Upper lobe of left lung (tissue), 6 donors: Measurements from ENCODE around the gene SLCO4A1. TPM values are rescaled to one million over a fixed set of nuclear protein-coding genes. Genes with fewer than 3 reads are reported as not detected.
A peak's percentile ranks its signal among the peaks of the same experiment; 100 is the strongest.

Source experiments
- ATAC-seq, 2 donors: fragments of 200-7000 bp; cut with Tn5 transposase; one replicate each; pipeline ENCODE4 v1.9.1; 2022; ENCODE audit warnings: mild to moderate bottlenecking in 2 of 2, moderate library complexity in 2 of 2; ENCODE audit not compliant: low FRiP score in 2 of 2
- DNase-seq, 2 donors: peaks; one replicate each; pipeline ENCODE4 v3.0.0-alpha.2; 2019 to 2020
- H3K27ac ChIP-seq, 4 donors: fragments of 200-600 bp; sonication (generic); one replicate each; pipeline ENCODE4 v1.5.1; 2016 to 2019
- H3K27me3 ChIP-seq, 4 donors: fragments of 200-600 bp; sonication (generic); one replicate each; pipeline ENCODE4 v1.5.1; 2017 to 2019
- H3K36me3 ChIP-seq, 4 donors: fragments of 200-600 bp; sonication (generic); one replicate each; pipeline ENCODE4 v1.5.1; 2016 to 2019
- H3K4me1 ChIP-seq, 4 donors: fragments of 200-600 bp; sonication (generic); one replicate each; pipeline ENCODE4 v1.5.1; 2018 to 2019
- H3K4me3 ChIP-seq, 4 donors: fragments of 200-600 bp; sonication (generic); one replicate each; pipeline ENCODE4 v1.5.1; 2017 to 2019; ENCODE audit warnings: mild to moderate bottlenecking in 2 of 4, moderate library complexity in 1 of 4
- H3K9me3 ChIP-seq, 4 donors: fragments of 200-600 bp; sonication (generic); one replicate each; pipeline ENCODE4 v1.5.1; 2018 to 2019
- EP300 ChIP-seq, 4 donors: sonication (generic); formaldehyde crosslinking; IDR thresholded peaks; one replicate each; pipeline ENCODE4 v1.5.1; 2017; ENCODE audit warnings: antibody characterized with exemption in 4 of 4, control low read depth in 2 of 4
- POLR2A ChIP-seq, 4 donors: fragments of 450-650 bp; IDR thresholded peaks; one replicate each; pipeline ENCODE4 v1.5.1; 2016 to 2017; ENCODE audit warnings: antibody characterized with exemption in 4 of 4, mild to moderate bottlenecking in 2 of 4
- POLR2AphosphoS5 ChIP-seq, 2 donors: sonication (generic); formaldehyde crosslinking; IDR thresholded peaks; one replicate each; pipeline ENCODE4 v1.5.1; 2017; ENCODE audit warnings: antibody characterized with exemption in 2 of 2
- WGBS, 2 donors: methylation state at CpG; one replicate each; pipeline ENCODE4 v1.1.5; 2017 to 2018; 5-methylcytosine and 5-hydroxymethylcytosine counted together
- total RNA-seq, 6 donors: library from RNA; depleted of rRNA in 4 of 6; stranded (reverse); fragments of >200 nt in 4 of 6; gene quantifications; one replicate each; pipeline versions ENCODE4 v1.1.0 to v1.2.1, GENCODE V29; 2016 to 2021
- TF ChIP-seq, protein P1 (sequence below), 6 experiments: fragments of 450-650 bp in 4 of 6; fragments of 200-600 bp in 2 of 6; sonication (generic) in 2 of 6; IDR thresholded peaks; one replicate each; pipeline ENCODE4 v1.5.1; 2016 to 2019; ENCODE audit warnings: antibody characterized with exemption in 6 of 6
- donor health status: DM: no; HTN: no; CAD: no; lungs with moderate emphysema.
- donor health status: DM: no; HTN: yes; CAD: no; lungs with severe emphysema.

Gene SLCO4A1
- total RNA-seq, 6 donors from 2014 or later = 39.9 to 86.7 (median 49.1) TPM

- no peaks in the 10 kb centered on the region for H3K9me3 ChIP-seq
- peaks cover 25 to 45% (median 41%) of the 10 kb centered on the region in 4 donors for H3K4me1 ChIP-seq
- H3K27me3 ChIP-seq = peaks cover 0 to 3% (median 0%) of the 10 kb centered on the region in 4 donors
- H3K4me3 ChIP-seq = no peak overlapping the region
- no peak for TF ChIP-seq POLR2AphosphoS5 (IDR thresholded peaks at IDR 0.05)
- TF ChIP-seq, protein P1, sequence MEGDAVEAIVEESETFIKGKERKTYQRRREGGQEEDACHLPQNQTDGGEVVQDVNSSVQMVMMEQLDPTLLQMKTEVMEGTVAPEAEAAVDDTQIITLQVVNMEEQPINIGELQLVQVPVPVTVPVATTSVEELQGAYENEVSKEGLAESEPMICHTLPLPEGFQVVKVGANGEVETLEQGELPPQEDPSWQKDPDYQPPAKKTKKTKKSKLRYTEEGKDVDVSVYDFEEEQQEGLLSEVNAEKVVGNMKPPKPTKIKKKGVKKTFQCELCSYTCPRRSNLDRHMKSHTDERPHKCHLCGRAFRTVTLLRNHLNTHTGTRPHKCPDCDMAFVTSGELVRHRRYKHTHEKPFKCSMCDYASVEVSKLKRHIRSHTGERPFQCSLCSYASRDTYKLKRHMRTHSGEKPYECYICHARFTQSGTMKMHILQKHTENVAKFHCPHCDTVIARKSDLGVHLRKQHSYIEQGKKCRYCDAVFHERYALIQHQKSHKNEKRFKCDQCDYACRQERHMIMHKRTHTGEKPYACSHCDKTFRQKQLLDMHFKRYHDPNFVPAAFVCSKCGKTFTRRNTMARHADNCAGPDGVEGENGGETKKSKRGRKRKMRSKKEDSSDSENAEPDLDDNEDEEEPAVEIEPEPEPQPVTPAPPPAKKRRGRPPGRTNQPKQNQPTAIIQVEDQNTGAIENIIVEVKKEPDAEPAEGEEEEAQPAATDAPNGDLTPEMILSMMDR (IDR thresholded peaks at IDR 0.05) = no peak
- TF ChIP-seq EP300 (IDR thresholded peaks at IDR 0.05) = no peak
- no peak for TF ChIP-seq POLR2A (IDR thresholded peaks at IDR 0.05)
- ATAC-seq (no peak), DNase-seq (no peak)
- 90 to 94% methylated on average over 15 to 33 of the region's 34 CpGs for WGBS, 2 donors
- no peak overlapping the region for H3K27ac ChIP-seq
- H3K36me3 ChIP-seq = no peaks in the 10 kb centered on the region
These were observed 42.8 kb upstream of the SLCO4A1 start for GRCh38 chr20:62599216-62600110.

DNA sequence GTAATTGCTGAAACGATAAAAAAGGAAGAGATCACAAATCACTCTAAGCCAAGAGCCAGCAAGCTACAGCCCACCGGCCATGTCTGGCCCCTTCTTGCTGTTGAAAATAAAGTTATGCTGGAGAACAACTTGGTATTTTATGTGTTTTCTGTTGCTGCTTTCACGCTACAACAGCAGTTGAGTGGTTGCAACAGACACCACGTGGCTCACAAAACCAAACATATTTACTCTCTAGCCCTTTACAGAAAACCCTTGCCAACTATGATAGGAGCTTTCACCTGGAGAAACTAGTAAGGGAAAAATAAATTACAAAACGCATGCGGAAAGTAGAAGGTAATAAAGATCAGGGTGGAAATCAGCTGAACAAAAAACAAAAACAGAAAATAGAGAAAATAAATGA is 41.1 kb upstream of the SLCO4A1 start:
- Histone ChIP-seq H3K4me3 (no peak overlapping the region), H3K36me3 (no peaks in the 10 kb centered on the region), H3K27me3 (peaks cover 0 to 3% (median 0%) of the 10 kb centered on the region in 4 donors), H3K4me1 (peaks cover 30 to 54% (median 46%) of the 10 kb centered on the region in 4 donors), H3K9me3 (no peaks in the 10 kb centered on the region), H3K27ac (peak overlapping the region in 1 of 4 donors; percentile 89)
- DNase-seq (no peak), ATAC-seq (no peak)
- 66 to 67% methylated on average over 6 of the region's 6 CpGs for WGBS, 2 donors
- TF ChIP-seq EP300 (IDR thresholded peaks at IDR 0.05) = no peak
- TF ChIP-seq, protein P1 (IDR thresholded peaks at IDR 0.05) = no peak
- TF ChIP-seq POLR2AphosphoS5 (IDR thresholded peaks at IDR 0.05) = no peak
- no peak for TF ChIP-seq POLR2A (IDR thresholded peaks at IDR 0.05)

- peak overlapping the region in 3 of 4 donors; percentile 88 to 91 (median 89) for H3K27ac ChIP-seq
- H3K9me3 ChIP-seq = no peaks in the 10 kb centered on the region
- H3K4me3 ChIP-seq = no peak overlapping the region
- DNase-seq = no peak
- TF ChIP-seq EP300 (IDR thresholded peaks at IDR 0.05) (no peak), POLR2A (IDR thresholded peaks at IDR 0.05) (no peak), POLR2AphosphoS5 (IDR thresholded peaks at IDR 0.05) (no peak)
- TF ChIP-seq, protein P1 (IDR thresholded peaks at IDR 0.05) = no peak
- ATAC-seq = no peak
- H3K36me3 ChIP-seq = no peaks in the 10 kb centered on the region
- 52 to 58% methylated on average over 3 of the region's 3 CpGs for WGBS, 2 donors
- H3K27me3 ChIP-seq = no peaks in the 10 kb centered on the region
- peaks cover 28 to 54% (median 48%) of the 10 kb centered on the region in 4 donors for H3K4me1 ChIP-seq
These were observed 40.6 kb upstream of the SLCO4A1 start for GRCh38 chr20:62601714-62602113.

DNA sequence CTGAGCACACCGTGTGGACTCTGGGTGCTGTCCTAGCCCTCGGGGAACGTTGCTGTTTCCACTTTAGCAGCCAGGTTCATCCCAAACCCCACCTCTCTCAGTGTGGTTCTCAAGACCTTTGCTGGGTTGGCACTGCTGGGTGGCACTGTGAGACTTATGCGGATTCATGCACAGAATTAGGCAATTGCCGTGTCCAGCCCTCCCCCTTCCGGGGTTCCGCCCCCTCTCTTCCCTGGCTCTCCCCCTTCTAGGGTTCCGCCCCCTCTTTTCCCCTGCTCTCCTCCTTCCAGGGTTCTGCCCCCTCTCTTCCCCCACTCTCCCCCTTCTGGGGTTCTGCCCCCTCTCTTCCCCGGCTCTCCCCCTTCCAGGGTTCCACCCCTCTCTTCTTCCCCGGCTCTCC is 39.8 kb upstream of the SLCO4A1 start:
- WGBS, 2 donors = 34 to 59% methylated on average over 9 to 10 of the region's 10 CpGs
- Histone ChIP-seq H3K27me3 (no peaks in the 10 kb centered on the region), H3K36me3 (no peaks in the 10 kb centered on the region), H3K4me3 (peak overlapping the region in 3 of 4 donors; percentile 0 to 31 (median 1)), H3K9me3 (no peaks in the 10 kb centered on the region), H3K4me1 (peaks cover 28 to 56% (median 50%) of the 10 kb centered on the region in 4 donors), H3K27ac (peak overlapping the region; percentile 88 to 91 (median 88))
- TF ChIP-seq POLR2A (IDR thresholded peaks at IDR 0.05) = peak in 2 of 4 donors; percentile 23 to 37
- TF ChIP-seq POLR2AphosphoS5 (IDR thresholded peaks at IDR 0.05) = peak in 1 of 2 donors; percentile 34
- TF ChIP-seq, protein P1 (IDR thresholded peaks at IDR 0.05) = no peak
- DNase-seq (peak in 1 of 2 donors; percentile 90), ATAC-seq (peak; percentile 53 to 63)
